ENCODE data around the gene SNX32.

SNX32 gene

DNA sequence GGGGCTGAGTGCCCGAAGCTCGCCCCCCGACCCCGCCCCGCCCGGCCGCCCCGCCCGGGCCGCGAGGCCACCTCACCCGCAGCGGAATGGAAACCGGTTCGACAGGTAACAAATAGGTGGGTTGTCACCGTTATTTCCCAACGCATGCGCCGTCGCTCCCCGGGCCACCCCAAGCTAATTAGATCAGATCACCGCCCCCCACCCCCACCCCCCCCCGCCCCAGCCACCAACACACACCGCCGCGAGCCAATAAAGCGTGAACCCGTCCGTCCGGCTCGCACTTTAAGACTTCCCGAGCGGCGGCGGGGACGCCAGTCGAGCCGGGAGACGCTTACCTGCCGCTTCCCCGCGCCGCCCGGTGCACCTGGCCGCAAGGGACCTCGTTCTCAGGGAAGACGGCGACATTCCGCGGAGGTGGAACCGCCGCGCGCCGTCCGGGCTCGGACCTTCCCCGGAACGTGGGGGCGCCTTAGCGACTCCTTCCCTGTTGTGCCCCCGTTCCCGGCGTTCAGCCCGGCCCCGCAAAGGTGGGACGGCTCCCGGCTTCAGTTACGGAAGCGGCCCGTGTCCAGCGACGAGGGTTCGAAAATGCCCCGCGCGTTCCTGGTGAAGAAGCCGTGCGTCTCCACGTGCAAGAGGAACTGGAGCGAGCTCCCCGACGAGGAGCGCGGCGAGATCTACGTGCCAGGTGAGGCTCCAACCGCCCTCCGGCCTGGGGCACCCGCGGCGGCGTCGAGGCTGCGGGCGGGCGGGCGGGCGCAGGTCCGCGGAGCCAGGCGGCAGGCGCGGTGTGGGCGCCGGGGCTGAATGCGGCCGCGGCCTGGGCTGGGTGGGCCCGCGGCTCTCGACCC is 46.8 kb upstream of the SNX32 start, which contains the start of gene OVOL1:
Gene OVOL1 (plus strand): TSS at position 278 of the 851 bp plus-strand sequence. CDS start 311 bp downstream, at position 589.
- Histone ChIP-seq H3K27ac (ENCODE audit: low read depth, low read length) (no peak within 1 kb of the TSS), H3K4me3 (ENCODE audit: insufficient read depth, low read length, poor library complexity, severe bottlenecking) (no peak within 1 kb of the TSS), H3K4me2 (ENCODE audit: low read depth, low read length, poor library complexity, severe bottlenecking) (no peak within 1 kb of the TSS), H4K20me1 (ENCODE audit: low read depth, low read length) (no peaks in the 10 kb centered on the region), H3K27me3 (ENCODE audit: low read length) (no peaks in the 10 kb centered on the region), H3K9ac (ENCODE audit: low read length) (no peak within 1 kb of the TSS), H3F3A (ENCODE audit: insufficient read depth) (no peaks in the 10 kb centered on the region), H3K36me3 (ENCODE audit: low read length) (no peaks in the 10 kb centered on the region), H3K79me2 (ENCODE audit: insufficient read depth, low read length) (no peaks in the 10 kb centered on the region), H2AFZ (ENCODE audit: low read depth, low read length, severe bottlenecking) (no peak within 1 kb of the TSS), H3K9me2 (replicated peaks; ENCODE audit: insufficient read depth, low read length) (no peaks in the 10 kb centered on the region), H3K9me3 (ENCODE audit: insufficient read depth, low read length) (no peaks in the 10 kb centered on the region)
- TF ChIP-seq EZH2phosphoT487 (conservative IDR thresholded peaks at IDR 0.05; ENCODE audit: low read length) = no peak
- TF ChIP-seq, protein P1, sequence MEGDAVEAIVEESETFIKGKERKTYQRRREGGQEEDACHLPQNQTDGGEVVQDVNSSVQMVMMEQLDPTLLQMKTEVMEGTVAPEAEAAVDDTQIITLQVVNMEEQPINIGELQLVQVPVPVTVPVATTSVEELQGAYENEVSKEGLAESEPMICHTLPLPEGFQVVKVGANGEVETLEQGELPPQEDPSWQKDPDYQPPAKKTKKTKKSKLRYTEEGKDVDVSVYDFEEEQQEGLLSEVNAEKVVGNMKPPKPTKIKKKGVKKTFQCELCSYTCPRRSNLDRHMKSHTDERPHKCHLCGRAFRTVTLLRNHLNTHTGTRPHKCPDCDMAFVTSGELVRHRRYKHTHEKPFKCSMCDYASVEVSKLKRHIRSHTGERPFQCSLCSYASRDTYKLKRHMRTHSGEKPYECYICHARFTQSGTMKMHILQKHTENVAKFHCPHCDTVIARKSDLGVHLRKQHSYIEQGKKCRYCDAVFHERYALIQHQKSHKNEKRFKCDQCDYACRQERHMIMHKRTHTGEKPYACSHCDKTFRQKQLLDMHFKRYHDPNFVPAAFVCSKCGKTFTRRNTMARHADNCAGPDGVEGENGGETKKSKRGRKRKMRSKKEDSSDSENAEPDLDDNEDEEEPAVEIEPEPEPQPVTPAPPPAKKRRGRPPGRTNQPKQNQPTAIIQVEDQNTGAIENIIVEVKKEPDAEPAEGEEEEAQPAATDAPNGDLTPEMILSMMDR (IDR thresholded peaks at IDR 0.05; ENCODE audit: insufficient read depth, low read length, poor library complexity, severe bottlenecking) = no peak

DNA sequence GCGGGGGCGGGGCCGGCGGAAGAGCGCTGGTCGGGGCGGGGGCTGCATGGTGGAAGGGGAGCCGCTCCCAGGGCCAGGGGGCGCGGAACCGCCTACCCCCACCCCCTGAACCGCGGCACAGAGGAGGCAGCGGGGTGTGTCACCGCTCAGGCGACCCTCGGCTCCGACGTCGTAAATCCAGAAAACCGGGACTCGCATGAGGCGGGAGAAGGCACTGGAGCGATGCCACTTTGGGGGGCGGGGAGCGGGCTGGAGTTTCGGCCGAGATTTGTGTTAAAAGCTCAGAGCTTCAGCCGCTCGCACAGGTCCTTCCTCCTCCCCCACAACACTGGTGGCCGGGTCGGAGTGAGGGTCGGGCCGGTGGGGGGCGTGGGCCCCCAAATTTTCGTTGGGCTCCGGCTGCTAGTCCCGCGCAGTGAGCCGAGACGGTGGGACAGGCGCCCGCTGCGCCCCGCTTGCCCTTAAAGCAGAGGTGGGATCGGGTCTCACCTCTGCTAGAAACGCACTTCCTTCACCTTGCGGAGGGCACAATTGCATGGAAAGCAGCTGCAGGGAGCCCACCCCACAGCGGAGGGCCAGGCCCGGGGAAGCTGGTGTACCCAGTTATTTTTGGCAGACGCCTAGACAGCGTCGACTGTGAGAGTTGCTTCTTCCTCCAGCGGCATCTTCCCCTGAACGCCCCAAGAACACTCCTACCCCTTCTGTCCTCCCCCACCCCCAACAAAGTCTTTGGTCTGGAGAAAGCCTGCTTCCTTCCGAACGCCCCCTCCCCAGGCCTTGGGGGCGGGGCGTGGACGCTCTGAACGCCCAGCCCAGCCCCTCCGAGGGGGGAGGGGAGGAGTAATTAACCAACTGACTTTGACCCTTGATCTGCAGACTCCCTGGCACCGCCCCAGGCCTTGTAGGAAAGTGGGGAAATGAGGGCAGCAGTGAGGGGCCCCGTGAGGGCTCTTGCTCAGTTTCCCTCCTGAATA is 45.8 kb upstream of the SNX32 start:
- Histone ChIP-seq H3K27ac (ENCODE audit: low read depth, low read length) (no peak overlapping the region), H3K4me3 (ENCODE audit: insufficient read depth, low read length, poor library complexity, severe bottlenecking) (no peak overlapping the region), H3K27me3 (ENCODE audit: low read length) (no peaks in the 10 kb centered on the region), H3K79me2 (ENCODE audit: insufficient read depth, low read length) (no peaks in the 10 kb centered on the region), H2AFZ (ENCODE audit: low read depth, low read length, severe bottlenecking) (no peak overlapping the region), H3K9me2 (replicated peaks; ENCODE audit: insufficient read depth, low read length) (no peaks in the 10 kb centered on the region), H3K36me3 (ENCODE audit: low read length) (no peaks in the 10 kb centered on the region), H3K9me3 (ENCODE audit: insufficient read depth, low read length) (no peaks in the 10 kb centered on the region), H3F3A (ENCODE audit: insufficient read depth) (no peaks in the 10 kb centered on the region), H3K4me2 (ENCODE audit: low read depth, low read length, poor library complexity, severe bottlenecking) (no peak overlapping the region), H4K20me1 (ENCODE audit: low read depth, low read length) (no peaks in the 10 kb centered on the region), H3K9ac (ENCODE audit: low read length) (no peak overlapping the region)
- TF ChIP-seq, protein P1 (IDR thresholded peaks at IDR 0.05; ENCODE audit: insufficient read depth, low read length, poor library complexity, severe bottlenecking) = no peak
- no peak for TF ChIP-seq EZH2phosphoT487 (conservative IDR thresholded peaks at IDR 0.05; ENCODE audit: low read length)

DNA sequence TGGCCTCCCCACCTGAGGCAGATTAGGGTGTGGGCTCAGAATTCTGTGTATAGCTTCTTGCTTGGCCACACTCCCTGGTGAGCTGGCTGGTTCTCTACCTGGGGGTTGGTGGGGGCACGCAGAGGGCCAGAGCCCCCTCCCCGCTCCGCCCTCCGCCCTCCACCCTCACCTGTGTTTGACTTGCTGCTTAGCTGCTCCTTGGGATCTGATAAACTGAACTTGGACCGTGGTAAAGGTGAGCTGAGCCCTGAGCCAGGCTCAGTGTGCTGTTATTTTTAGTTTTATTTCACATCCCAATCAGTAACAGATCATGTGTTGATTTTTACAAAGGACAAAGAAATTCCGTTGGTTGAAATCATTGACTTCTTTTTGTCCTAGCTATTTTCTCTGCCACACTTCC is 44.9 kb upstream of the SNX32 start:
- H4K20me1 ChIP-seq (ENCODE audit: low read depth, low read length) = no peaks in the 10 kb centered on the region
- H3K36me3 ChIP-seq (ENCODE audit: low read length) = no peaks in the 10 kb centered on the region
- no peak for TF ChIP-seq EZH2phosphoT487 (conservative IDR thresholded peaks at IDR 0.05; ENCODE audit: low read length)
- TF ChIP-seq, protein P1 (IDR thresholded peaks at IDR 0.05; ENCODE audit: insufficient read depth, low read length, poor library complexity, severe bottlenecking) = no peak
- no peaks in the 10 kb centered on the region for H3K9me3 ChIP-seq (ENCODE audit: insufficient read depth, low read length)
- H3K27ac ChIP-seq (ENCODE audit: low read depth, low read length) = no peak overlapping the region
- no peaks in the 10 kb centered on the region for H3F3A ChIP-seq (ENCODE audit: insufficient read depth)
- no peak overlapping the region for H3K4me2 ChIP-seq (ENCODE audit: low read depth, low read length, poor library complexity, severe bottlenecking)
- no peaks in the 10 kb centered on the region for H3K27me3 ChIP-seq (ENCODE audit: low read length)
- no peaks in the 10 kb centered on the region for H3K79me2 ChIP-seq (ENCODE audit: insufficient read depth, low read length)
- H2AFZ ChIP-seq (ENCODE audit: low read depth, low read length, severe bottlenecking) = no peak overlapping the region
- H3K9me2 ChIP-seq (replicated peaks; ENCODE audit: insufficient read depth, low read length) = no peaks in the 10 kb centered on the region
- no peak overlapping the region for H3K4me3 ChIP-seq (ENCODE audit: insufficient read depth, low read length, poor library complexity, severe bottlenecking)
- H3K9ac ChIP-seq (ENCODE audit: low read length) = no peak overlapping the region

Measured in SU-DHL-6 (cell line).